Heart left ventricle (tissue), 13 donors: ENCODE results near the gene POLR2B.

Experiments
- POLR2A ChIP-seq, 2 donors: fragments of 450-650 bp; IDR thresholded peaks; one replicate each; pipeline ENCODE4 v1.6.1; 2017; ENCODE audit warnings: antibody characterized with exemption in 2 of 2, mild to moderate bottlenecking in 2 of 2, moderate library complexity in 2 of 2
- TF ChIP-seq, protein P1 (sequence below), 12 donors: fragments of 200-600 bp; sonication (generic) in 4 of 12; IDR thresholded peaks; one replicate each; pipeline versions ENCODE4 v1.5.0 to v1.8.0; 2018 to 2022; ENCODE audit warnings: antibody characterized with exemption in 12 of 12, mild to moderate bottlenecking in 5 of 12
- donor health status: ischemic (EF 13 %, LVEDD 7.1; RV severe dilation, severe dysfunction).
- donor health status: DM: no; HTN: yes; CAD: no.
- donor health status: DM: no; HTN: no; CAD: no.
- donor health status: ischemic (EF 25% LVEDD 6.9; RV normal size, moderate dysfunction).
- donor health status: ischemic (EF 25% LVEDD 5.7; RV mildly dilated, moderate dysfunction).
- donor health status: ischemic (EF 35%, LVEDD 5.7; RV mildly dilated, moderate dysfunction).
- donor health status: nonischemic (EF 11% LVEDD 7.7; RV severe dilation, severe dysfunction).
- donor health status: DM: yes; HTN: yes; CAD: no.
- donor health status: PGD.
- donor health status: ischemic (EF 29% LVEDD 5.4; RV normal size, mild dysfunction).
- donor health status: nonischemic (EF 23%, LVEDD 6.1; RV moderate dilation, normal function).

DNA sequence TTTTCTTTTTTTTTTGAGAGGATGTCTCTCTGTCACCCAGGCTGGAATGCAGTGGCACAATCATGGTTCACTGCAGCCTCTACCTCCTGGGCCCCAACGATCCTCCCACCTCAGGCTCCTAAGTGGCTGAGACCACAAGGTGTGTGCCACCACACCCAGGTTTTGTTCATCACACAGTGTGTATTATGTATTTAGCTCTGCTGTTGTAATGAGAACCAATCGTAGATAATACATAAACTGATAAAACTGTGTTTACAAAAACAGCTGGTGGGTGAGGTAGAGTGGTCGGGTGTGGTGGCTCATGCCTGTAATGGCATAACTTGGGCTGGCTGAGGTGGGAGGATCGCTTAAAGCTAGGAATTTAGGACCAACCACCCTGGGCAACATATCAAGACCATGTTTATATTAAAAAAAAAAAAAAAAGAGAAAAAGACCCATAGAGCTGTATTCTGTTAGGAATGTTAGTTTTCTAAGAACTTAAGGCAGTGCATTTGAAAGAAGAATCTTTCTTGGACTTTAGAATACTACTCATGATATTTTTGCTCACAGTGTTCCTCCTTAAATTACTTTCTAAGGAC, 34.9 kb downstream of the POLR2B start:
- TF ChIP-seq POLR2A (IDR thresholded peaks at IDR 0.05) = no peak
- TF ChIP-seq, protein P1, sequence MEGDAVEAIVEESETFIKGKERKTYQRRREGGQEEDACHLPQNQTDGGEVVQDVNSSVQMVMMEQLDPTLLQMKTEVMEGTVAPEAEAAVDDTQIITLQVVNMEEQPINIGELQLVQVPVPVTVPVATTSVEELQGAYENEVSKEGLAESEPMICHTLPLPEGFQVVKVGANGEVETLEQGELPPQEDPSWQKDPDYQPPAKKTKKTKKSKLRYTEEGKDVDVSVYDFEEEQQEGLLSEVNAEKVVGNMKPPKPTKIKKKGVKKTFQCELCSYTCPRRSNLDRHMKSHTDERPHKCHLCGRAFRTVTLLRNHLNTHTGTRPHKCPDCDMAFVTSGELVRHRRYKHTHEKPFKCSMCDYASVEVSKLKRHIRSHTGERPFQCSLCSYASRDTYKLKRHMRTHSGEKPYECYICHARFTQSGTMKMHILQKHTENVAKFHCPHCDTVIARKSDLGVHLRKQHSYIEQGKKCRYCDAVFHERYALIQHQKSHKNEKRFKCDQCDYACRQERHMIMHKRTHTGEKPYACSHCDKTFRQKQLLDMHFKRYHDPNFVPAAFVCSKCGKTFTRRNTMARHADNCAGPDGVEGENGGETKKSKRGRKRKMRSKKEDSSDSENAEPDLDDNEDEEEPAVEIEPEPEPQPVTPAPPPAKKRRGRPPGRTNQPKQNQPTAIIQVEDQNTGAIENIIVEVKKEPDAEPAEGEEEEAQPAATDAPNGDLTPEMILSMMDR (IDR thresholded peaks at IDR 0.05) = no peak
